Lower lobe of right lung (tissue), 2 donors: ENCODE measurements around the gene UNC13A. TPM values are rescaled to one million over a fixed set of nuclear protein-coding genes. Genes with fewer than 3 reads are reported as not detected.
A peak's percentile ranks its signal among the peaks of the same experiment; 100 is the strongest.

Source experiments
- ATAC-seq, 2 donors: fragments of 200-7000 bp; cut with Tn5 transposase; one replicate each; pipeline ENCODE4 v1.9.1; 2020 to 2022; ENCODE audit warnings: mild to moderate bottlenecking in 2 of 2, moderate library complexity in 2 of 2
- DNase-seq: peaks from one replicate; pipeline ENCODE4 v3.0.0-alpha.2; 2020
- H3K27ac ChIP-seq: fragments of 200-600 bp; one replicate; pipeline ENCODE4 v1.8.0; 2022
- H3K27me3 ChIP-seq: fragments of 200-600 bp; one replicate; pipeline ENCODE4 v1.8.0; 2022; ENCODE audit warnings: low read depth
- H3K36me3 ChIP-seq: fragments of 200-600 bp; one replicate; pipeline ENCODE4 v1.8.0; 2022; ENCODE audit warnings: mild to moderate bottlenecking
- H3K4me1 ChIP-seq: fragments of 200-600 bp; one replicate; pipeline ENCODE4 v1.8.0; 2022
- H3K4me3 ChIP-seq: fragments of 200-600 bp; one replicate; pipeline ENCODE4 v1.8.0; 2022; ENCODE audit warnings: mild to moderate bottlenecking
- H3K9me3 ChIP-seq: fragments of 200-600 bp; one replicate; pipeline ENCODE4 v1.8.0; 2022
- CTCF ChIP-seq: fragments of 200-600 bp; IDR thresholded peaks from one replicate; pipeline ENCODE4 v1.8.0; 2022; ENCODE audit warnings: antibody characterized with exemption, mild to moderate bottlenecking
- intact Hi-C: fragments of 100-400 bp; cut with DNase I; formaldehyde crosslinking; loops from one replicate; pipeline ENCODE4 v1.11.0; 2022
- total RNA-seq: library from RNA; stranded (reverse); fragmentation: NEBNext Ultra II Directional; extraction: Animal tissue kit (Norgen Biotek cat#: 25700); gene quantifications from one replicate; pipeline ENCODE4 v1.2.1, GENCODE V29; 2021
- donor health status: DM: no; HTN: yes; CAD: no; lungs with severe emphysema.

The UNC13A gene
- total RNA-seq, 1 donor from 2014 or later, result 0.21 TPM

GRCh38 chr19:17718947-17719711 lies 31.0 kb upstream of the UNC13A start, which contains the start of gene MAP1S:
MAP1S (plus strand) TSS chr19:17719480; CDS start chr19:17719503, 23 bp downstream.
- peak; percentile 63 to 80 for ATAC-seq
- Histone ChIP-seq H3K4me1 (peaks cover 57% of the 10 kb centered on the region), H3K36me3 (peaks cover 13% of the 10 kb centered on the region), H3K27ac (peak within 1 kb of the TSS; percentile 82), H3K27me3 (no peaks in the 10 kb centered on the region), H3K9me3 (no peaks in the 10 kb centered on the region), H3K4me3 (peak within 1 kb of the TSS; percentile 94)
- DNase-seq, result peak; percentile 75
- no peak for TF ChIP-seq CTCF
- intact Hi-C loops, result no loop called here

DNA sequence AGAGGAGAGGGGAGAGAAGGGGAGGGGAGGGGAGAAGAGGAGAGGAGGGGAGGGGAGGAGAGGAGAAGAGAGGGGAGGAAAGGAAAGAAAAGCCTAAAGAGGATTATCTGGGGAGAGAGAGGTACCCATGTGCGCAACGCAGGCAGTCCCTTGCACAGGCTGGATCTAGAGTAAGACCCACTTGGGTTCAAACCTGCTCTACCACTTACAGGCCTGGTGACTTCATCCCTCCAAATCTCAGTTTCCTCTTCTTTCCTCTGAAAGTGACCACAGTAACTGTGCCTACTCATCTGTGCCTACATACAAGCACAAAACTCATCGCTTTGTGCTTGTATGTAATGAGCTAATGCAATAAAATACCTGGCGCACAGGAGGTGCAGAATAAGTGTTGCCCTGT lies 30.4 kb upstream of the UNC13A start:
- Histone ChIP-seq H3K9me3 (no peaks in the 10 kb centered on the region), H3K36me3 (peaks cover 7% of the 10 kb centered on the region), H3K27ac (no peak overlapping the region), H3K27me3 (no peaks in the 10 kb centered on the region), H3K4me3 (no peak overlapping the region), H3K4me1 (peaks cover 57% of the 10 kb centered on the region)
- intact Hi-C loops, result no loop called here
- ATAC-seq (peak in 1 of 2 donors; percentile 32), DNase-seq (no peak)
- TF ChIP-seq CTCF, result no peak

DNA sequence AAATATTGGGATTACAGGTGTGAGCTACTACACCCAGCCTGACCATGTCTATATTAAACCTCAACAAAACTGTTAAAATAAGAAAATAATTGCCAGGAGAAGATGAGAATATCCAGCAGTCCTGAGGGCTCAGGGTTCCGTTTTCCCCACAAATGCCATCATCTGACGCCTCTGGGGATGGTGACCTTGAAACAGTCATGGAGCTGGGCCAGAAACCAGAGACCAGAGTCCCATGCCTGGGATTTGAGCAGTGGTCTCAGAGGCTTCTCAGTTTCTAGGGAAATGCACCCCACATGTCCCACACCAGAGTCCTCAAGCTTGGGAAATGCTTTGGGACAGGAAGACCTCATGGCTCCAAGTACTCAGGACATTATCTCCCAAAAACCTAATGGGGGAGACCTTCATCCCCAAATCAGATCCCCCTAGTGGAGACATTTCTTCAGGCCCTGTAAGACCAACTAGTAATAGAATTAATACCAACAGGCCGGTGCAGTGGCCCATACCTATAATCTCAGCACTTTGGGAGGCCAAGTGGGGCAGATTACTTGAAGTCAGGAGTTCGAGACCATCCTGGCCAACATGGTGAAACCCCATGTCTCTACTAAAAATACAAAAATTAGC lies 28.3 kb upstream of the UNC13A start:
- no peak overlapping the region for H3K4me3 ChIP-seq
- no peak for TF ChIP-seq CTCF
- H3K4me1 ChIP-seq, result peaks cover 41% of the 10 kb centered on the region
- no peak overlapping the region for H3K27ac ChIP-seq
- H3K27me3 ChIP-seq, result no peaks in the 10 kb centered on the region
- DNase-seq (no peak), ATAC-seq (no peak)
- intact Hi-C loops, result no loop called here
- H3K36me3 ChIP-seq, result no peaks in the 10 kb centered on the region
- H3K9me3 ChIP-seq, result no peaks in the 10 kb centered on the region

DNA sequence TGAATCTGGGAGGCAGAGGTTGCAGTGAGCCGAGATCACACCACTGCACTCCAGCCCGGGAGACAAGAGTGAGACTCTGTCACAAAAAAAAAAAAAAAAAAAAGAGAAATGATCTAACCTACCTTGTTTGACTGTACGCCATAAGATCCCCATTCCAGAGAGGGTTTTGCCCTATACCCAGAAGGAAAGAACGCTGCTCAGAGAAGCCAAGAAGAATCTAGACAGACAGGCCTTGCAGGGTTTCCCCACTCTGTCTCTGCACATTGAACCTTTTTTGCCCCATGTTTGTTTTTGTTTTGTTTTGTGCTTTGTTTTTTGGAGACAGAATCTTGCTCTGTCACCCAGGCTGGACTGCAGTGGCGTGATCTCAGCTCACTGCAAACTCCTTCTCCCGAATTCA lies 23.7 kb upstream of the UNC13A start:
- H3K4me3 ChIP-seq, result no peak overlapping the region
- no peaks in the 10 kb centered on the region for H3K9me3 ChIP-seq
- no peaks in the 10 kb centered on the region for H3K36me3 ChIP-seq
- ATAC-seq, result no peak
- intact Hi-C loops, result no loop called here
- no peak overlapping the region for H3K27ac ChIP-seq
- H3K4me1 ChIP-seq, result peaks cover 3% of the 10 kb centered on the region
- no peak for DNase-seq
- no peaks in the 10 kb centered on the region for H3K27me3 ChIP-seq
- TF ChIP-seq CTCF, result no peak

GRCh38 chr19:17706750-17707181 lies 18.6 kb upstream of the UNC13A start:
- Histone ChIP-seq H3K36me3 (no peaks in the 10 kb centered on the region), H3K4me1 (no peaks in the 10 kb centered on the region), H3K4me3 (no peak overlapping the region), H3K27ac (no peak overlapping the region), H3K9me3 (no peaks in the 10 kb centered on the region), H3K27me3 (no peaks in the 10 kb centered on the region)
- intact Hi-C loops, result loop anchor here (10.0 kb wide), 1 partner anchor 58 kb away; no protein-coding TSS in a partner anchor
- DNase-seq (no peak), ATAC-seq (peak in 1 of 2 donors; percentile 36)
- no peak for TF ChIP-seq CTCF
